ENCODE measurements around the gene NCAM2.
"Not testable (repeated sequence)": the region's sequence is repeated elsewhere in the genome, so short reads cannot be mapped to it uniquely, and the experiment has no call there.

Gene NCAM2

GRCh38 chr21:21111309-21111920, 113.2 kb downstream of the NCAM2 start:
- no peak for DNase-seq

GRCh38 chr21:21114461-21114860, 116.3 kb downstream of the NCAM2 start:
- no peak for DNase-seq

GRCh38 chr21:21119091-21119490, 120.9 kb downstream of the NCAM2 start:
- DNase-seq: no peak

GRCh38 chr21:21122680-21123079, 124.5 kb downstream of the NCAM2 start:
- no peak for DNase-seq

GRCh38 chr21:21132390-21132789, 134.2 kb downstream of the NCAM2 start:
- DNase-seq: no peak

- no peak for DNase-seq
These were observed 139.8 kb downstream of the NCAM2 start for GRCh38 chr21:21137986-21138385.

GRCh38 chr21:21146587-21147373, 148.6 kb downstream of the NCAM2 start:
- no peak for DNase-seq

- DNase-seq: no peak
These were observed 149.2 kb downstream of the NCAM2 start for GRCh38 chr21:21147374-21147745.

GRCh38 chr21:21148009-21148408, 149.8 kb downstream of the NCAM2 start:
- DNase-seq: no peak

- no peak for DNase-seq
These were observed 150.3 kb downstream of the NCAM2 start for GRCh38 chr21:21148514-21148913.

GRCh38 chr21:21149445-21149844, 151.2 kb downstream of the NCAM2 start:
- not testable (repeated sequence) for DNase-seq

- DNase-seq: no peak
These were observed 153.0 kb downstream of the NCAM2 start for GRCh38 chr21:21151231-21151630.

GRCh38 chr21:21156397-21156796, 158.2 kb downstream of the NCAM2 start:
- no peak for DNase-seq

GRCh38 chr21:21156957-21157356, 158.7 kb downstream of the NCAM2 start:
- DNase-seq: no peak

GRCh38 chr21:21158376-21158918, 160.2 kb downstream of the NCAM2 start:
- no peak for DNase-seq

GRCh38 chr21:21159253-21159899, 161.2 kb downstream of the NCAM2 start:
- DNase-seq: no peak

GRCh38 chr21:21162786-21163185, 164.6 kb downstream of the NCAM2 start:
- no peak for DNase-seq

- peak; percentile 45 for DNase-seq
These were observed 165.7 kb downstream of the NCAM2 start for GRCh38 chr21:21163904-21164303.

- DNase-seq: no peak
These were observed 166.9 kb downstream of the NCAM2 start for GRCh38 chr21:21165063-21165645.

GRCh38 chr21:21174676-21175075, 176.5 kb downstream of the NCAM2 start:
- DNase-seq: no peak

- DNase-seq: no peak
These were observed 177.7 kb downstream of the NCAM2 start for GRCh38 chr21:21175798-21176334.

- DNase-seq: no peak
These were observed 179.3 kb downstream of the NCAM2 start for GRCh38 chr21:21177353-21177986.
